DND-41 (cell line): Measurements from ENCODE around the gene THRA.
"Not testable (repeated sequence)": the region's sequence is repeated elsewhere in the genome, so short reads cannot be mapped to it uniquely, and the experiment has no call there.

ENCODE experiments used
- ATAC-seq: fragments of 200-7000 bp; cut with Tn5 transposase; 3 replicates; pipeline ENCODE4 v1.9.1; 2021; ENCODE audit warnings: low read depth; ENCODE audit not compliant: insufficient read depth
- DNase-seq: peaks from one replicate; pipeline ENCODE4 v3.0.0-alpha.2; 2020
- H2AFZ ChIP-seq: 2 replicates; pipeline ENCODE4 v1.6.0; 2012; ENCODE audit warnings: low read depth, low read length
- H3K27ac ChIP-seq: 2 replicates; pipeline ENCODE4 v1.5.1; 2012; ENCODE audit warnings: low read length, inconsistent platforms
- H3K27me3 ChIP-seq: fragments of 200-600 bp; sonication (generic); 2 replicates; pipeline ENCODE4 v1.6.0; 2012; ENCODE audit warnings: low read length, mild to moderate bottlenecking, inconsistent platforms; ENCODE audit not compliant: insufficient read depth, poor library complexity
- H3K36me3 ChIP-seq: 2 replicates; pipeline ENCODE4 v1.5.1; 2012; ENCODE audit warnings: low read length, inconsistent platforms; ENCODE audit not compliant: insufficient read depth
- H3K4me1 ChIP-seq: 2 replicates; pipeline ENCODE4 v1.5.1; 2012; ENCODE audit warnings: mild to moderate bottlenecking, low read length; ENCODE audit not compliant: insufficient read depth
- H3K4me2 ChIP-seq: 2 replicates; pipeline ENCODE4 v1.6.0; 2012; ENCODE audit warnings: mild to moderate bottlenecking, moderate library complexity, low read length, inconsistent platforms; ENCODE audit not compliant: insufficient read depth
- H3K4me3 ChIP-seq, 2 experiments: fragments of 200-600 bp in 1 of 2; shearing (Covaris generic) in 1 of 2; 2 replicates each; pipeline ENCODE4 v1.5.1; 2012 to 2016; ENCODE audit warnings: inconsistent platforms in 2 of 2, low read length in 2 of 2, mild to moderate bottlenecking in 2 of 2, low read depth in 1 of 2, moderate library complexity in 1 of 2
- H3K79me2 ChIP-seq: 2 replicates; pipeline ENCODE4 v1.6.0; 2012; ENCODE audit warnings: low read length, inconsistent platforms; ENCODE audit not compliant: insufficient read depth
- H3K9ac ChIP-seq: 2 replicates; pipeline ENCODE4 v1.6.0; 2012; ENCODE audit warnings: low read depth, mild to moderate bottlenecking, inconsistent platforms, low read length, moderate library complexity
- H3K9me3 ChIP-seq: 2 replicates; pipeline ENCODE4 v1.5.1; 2012; ENCODE audit warnings: low read length, moderate library complexity, mild to moderate bottlenecking, inconsistent platforms; ENCODE audit not compliant: insufficient read depth, severe bottlenecking
- H4K20me1 ChIP-seq: 2 replicates; pipeline ENCODE4 v1.6.0; 2012; ENCODE audit warnings: low read length; ENCODE audit not compliant: insufficient read depth
- EZH2 ChIP-seq: IDR thresholded peaks from 3 replicates; pipeline ENCODE4 v1.6.1; 2012; ENCODE audit warnings: borderline replicate concordance, low read depth, mild to moderate bottlenecking, moderate library complexity, low read length, inconsistent platforms; ENCODE audit not compliant: severe bottlenecking
- TF ChIP-seq, protein P1 (sequence below): IDR thresholded peaks from 2 replicates; pipeline ENCODE4 v1.5.1; 2012; ENCODE audit warnings: borderline replicate concordance, low read length, moderate library complexity, mild to moderate bottlenecking; ENCODE audit not compliant: poor library complexity, severe bottlenecking; ENCODE audit errors: extremely low read depth

Gene THRA

DNA sequence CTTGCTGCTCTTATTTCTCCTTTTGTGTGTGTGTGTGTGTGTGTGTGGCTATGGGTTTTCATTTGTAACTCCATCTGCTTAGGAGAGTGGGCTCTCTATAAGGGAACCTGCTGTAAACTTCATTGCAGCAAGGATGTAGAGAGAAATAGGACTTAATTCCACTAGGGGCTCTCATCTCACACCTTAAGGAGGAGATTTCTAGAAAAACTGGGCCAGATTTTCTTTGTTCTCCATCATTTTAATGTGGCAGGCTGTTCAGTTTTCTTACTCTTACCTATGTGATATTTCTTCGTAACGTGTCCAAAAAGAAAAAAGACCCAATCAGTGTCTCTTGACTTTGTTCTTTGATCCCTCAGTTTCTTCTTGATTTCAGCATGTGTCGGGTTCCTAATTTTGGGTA is 73.1 kb downstream of the THRA start:
- Histone ChIP-seq H4K20me1 (no peaks in the 10 kb centered on the region), H3K4me1 (peaks cover 14% of the 10 kb centered on the region), H3K9ac (no peak overlapping the region), H3K36me3 (peaks cover 60% of the 10 kb centered on the region), H2AFZ (no peak overlapping the region), H3K4me2 (no peak overlapping the region), H3K79me2 (peaks cover 26% of the 10 kb centered on the region), H3K9me3 (no peaks in the 10 kb centered on the region), H3K27me3 (no peaks in the 10 kb centered on the region), H3K4me3 (no peak overlapping the region), H3K27ac (no peak overlapping the region)
- TF ChIP-seq, protein P1, sequence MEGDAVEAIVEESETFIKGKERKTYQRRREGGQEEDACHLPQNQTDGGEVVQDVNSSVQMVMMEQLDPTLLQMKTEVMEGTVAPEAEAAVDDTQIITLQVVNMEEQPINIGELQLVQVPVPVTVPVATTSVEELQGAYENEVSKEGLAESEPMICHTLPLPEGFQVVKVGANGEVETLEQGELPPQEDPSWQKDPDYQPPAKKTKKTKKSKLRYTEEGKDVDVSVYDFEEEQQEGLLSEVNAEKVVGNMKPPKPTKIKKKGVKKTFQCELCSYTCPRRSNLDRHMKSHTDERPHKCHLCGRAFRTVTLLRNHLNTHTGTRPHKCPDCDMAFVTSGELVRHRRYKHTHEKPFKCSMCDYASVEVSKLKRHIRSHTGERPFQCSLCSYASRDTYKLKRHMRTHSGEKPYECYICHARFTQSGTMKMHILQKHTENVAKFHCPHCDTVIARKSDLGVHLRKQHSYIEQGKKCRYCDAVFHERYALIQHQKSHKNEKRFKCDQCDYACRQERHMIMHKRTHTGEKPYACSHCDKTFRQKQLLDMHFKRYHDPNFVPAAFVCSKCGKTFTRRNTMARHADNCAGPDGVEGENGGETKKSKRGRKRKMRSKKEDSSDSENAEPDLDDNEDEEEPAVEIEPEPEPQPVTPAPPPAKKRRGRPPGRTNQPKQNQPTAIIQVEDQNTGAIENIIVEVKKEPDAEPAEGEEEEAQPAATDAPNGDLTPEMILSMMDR, result peak; percentile 21
- no peak for TF ChIP-seq EZH2
- ATAC-seq, result no peak
- no peak for DNase-seq

DNA sequence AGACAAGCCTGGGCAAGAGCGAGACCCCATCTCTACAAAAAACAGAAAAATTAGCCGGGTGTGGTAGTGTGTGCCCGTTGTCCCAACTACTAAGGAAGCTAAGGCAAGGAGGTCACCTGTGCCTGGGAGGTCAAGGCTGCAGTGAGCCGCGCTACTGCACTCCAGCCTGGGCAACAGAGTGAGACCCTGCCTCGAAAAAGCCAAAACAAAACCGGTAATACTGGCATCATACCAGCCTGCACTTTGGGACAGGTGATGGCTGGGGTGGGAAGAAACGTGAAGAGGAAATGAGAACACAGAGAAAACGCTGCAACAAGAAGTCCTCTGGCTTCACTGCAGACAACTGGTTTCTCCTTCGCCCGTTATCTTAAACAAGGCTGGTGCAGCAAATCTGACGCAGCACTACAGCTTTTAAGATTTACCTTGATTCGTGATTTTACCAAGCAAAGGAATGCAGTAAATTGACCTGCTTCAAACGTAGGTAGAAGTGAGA is 76.8 kb downstream of the THRA start:
- peak overlapping the region; percentile 78 to 80 for H3K4me3 ChIP-seq
- peak overlapping the region; percentile 95 for H2AFZ ChIP-seq
- ATAC-seq, result peak; percentile 3
- H3K9me3 ChIP-seq, result no peaks in the 10 kb centered on the region
- H3K27me3 ChIP-seq, result no peaks in the 10 kb centered on the region
- H4K20me1 ChIP-seq, result no peaks in the 10 kb centered on the region
- no peak for DNase-seq
- H3K27ac ChIP-seq, result peak overlapping the region; percentile 93
- peaks cover 31% of the 10 kb centered on the region for H3K4me1 ChIP-seq
- peaks cover 50% of the 10 kb centered on the region for H3K79me2 ChIP-seq
- peak overlapping the region; percentile 87 for H3K4me2 ChIP-seq
- no peak for TF ChIP-seq EZH2
- TF ChIP-seq, protein P1, result no peak
- peaks cover 44% of the 10 kb centered on the region for H3K36me3 ChIP-seq
- peak overlapping the region; percentile 84 for H3K9ac ChIP-seq

DNA sequence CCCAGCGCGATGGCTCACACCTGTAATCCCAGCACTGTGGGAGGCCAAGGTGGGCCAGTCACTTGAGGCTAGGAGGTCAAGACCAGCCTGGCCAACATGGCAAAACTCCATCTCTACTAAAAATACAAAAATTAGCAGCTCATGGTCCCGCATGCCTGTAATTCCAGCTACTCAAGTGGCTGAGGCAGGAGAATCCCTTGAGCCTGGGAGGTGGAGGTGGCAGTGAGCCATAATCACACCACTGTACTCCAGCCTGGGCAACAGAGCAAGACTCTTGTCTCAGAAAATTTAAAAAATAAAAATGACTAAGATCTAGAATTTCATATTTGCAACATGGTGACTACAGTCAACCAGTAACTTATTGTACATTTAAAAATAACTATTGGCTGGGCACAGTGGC is 80.4 kb downstream of the THRA start:
- peaks cover 78% of the 10 kb centered on the region for H3K79me2 ChIP-seq
- peaks cover 46% of the 10 kb centered on the region for H3K36me3 ChIP-seq
- ATAC-seq, H4K20me1 ChIP-seq, H3K9ac ChIP-seq, H3K4me2 ChIP-seq, H3K27ac ChIP-seq, H3K27me3 ChIP-seq, H2AFZ ChIP-seq, H3K9me3 ChIP-seq, H3K4me3 ChIP-seq, DNase-seq: not testable (repeated sequence)
- H3K4me1 ChIP-seq, result peaks cover 38% of the 10 kb centered on the region
